ENCODE measurements around the gene RUNX1. TPM values are rescaled to one million over a fixed set of nuclear protein-coding genes. Genes with fewer than 3 reads are reported as not detected.
A peak's percentile ranks its signal among the peaks of the same experiment; 100 is the strongest.

RUNX1 gene
- total and polyA plus RNA-seq, 10 of the 15 experiments (the other 5 are each of a cell fraction or from before 2014, with no cell fraction given) = 0.90 to 15.2 (median 4.1) TPM

DNA sequence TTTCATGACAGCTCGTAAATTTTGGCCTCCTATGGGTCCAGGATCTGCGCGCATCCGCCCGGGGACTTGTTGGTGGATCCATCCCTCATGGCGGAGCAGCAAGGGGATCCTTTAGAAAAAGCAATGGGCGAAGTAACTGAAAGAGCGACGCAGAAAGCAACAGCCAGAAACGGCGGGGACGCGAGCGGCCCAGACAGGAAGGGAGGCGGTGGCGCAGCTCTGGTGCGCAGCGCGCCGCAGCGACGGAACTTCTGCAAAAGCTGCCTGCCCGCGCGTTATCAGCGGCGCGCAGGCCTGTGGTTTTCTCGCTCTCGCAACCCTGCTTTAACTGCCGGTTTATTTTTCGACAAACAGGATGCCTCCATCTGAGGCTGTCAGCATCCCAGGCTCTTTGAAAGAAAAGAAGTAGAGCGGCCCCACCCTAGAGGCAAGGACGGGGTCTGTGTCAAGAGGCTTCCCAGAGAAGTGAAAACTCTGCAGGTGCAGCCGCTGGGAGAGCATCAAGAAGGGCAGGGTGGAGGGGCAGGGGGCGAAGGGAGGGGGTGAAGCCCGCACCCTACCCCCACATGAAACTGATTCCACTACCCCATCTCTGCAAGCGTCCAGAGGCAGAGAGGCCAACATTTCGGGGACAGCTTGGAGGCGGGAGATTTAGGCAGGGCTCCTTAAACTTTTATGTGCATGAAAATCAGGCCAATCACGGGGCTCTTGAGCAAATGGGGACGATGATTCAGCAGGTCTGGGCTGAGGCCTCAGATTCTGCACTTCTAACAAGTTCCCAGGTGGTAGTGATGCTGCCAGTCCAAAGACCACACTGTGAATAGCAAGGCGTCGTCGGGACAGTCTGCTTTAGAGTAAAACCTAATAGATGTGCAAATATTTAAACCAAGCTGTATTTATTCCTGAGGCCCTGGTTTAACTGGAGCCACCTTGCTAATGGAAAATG is 22.2 kb downstream of the RUNX1 start (continued):
- TF ChIP-seq CBX3 (IDR thresholded peaks at IDR 0.05; ENCODE audit: borderline replicate concordance, low read depth) = no peak
- TF ChIP-seq ETV6 (conservative IDR thresholded peaks at IDR 0.05 in 1 of 2, IDR thresholded peaks at IDR 0.05 in 1 of 2; ENCODE audit: borderline replicate concordance in 1 of 2, low read depth in 1 of 2) = 0 out of 4 replicates have a peak, but pooled peaks of 1 of the 2 experiments have one; percentile 35
- TF ChIP-seq, protein P1, sequence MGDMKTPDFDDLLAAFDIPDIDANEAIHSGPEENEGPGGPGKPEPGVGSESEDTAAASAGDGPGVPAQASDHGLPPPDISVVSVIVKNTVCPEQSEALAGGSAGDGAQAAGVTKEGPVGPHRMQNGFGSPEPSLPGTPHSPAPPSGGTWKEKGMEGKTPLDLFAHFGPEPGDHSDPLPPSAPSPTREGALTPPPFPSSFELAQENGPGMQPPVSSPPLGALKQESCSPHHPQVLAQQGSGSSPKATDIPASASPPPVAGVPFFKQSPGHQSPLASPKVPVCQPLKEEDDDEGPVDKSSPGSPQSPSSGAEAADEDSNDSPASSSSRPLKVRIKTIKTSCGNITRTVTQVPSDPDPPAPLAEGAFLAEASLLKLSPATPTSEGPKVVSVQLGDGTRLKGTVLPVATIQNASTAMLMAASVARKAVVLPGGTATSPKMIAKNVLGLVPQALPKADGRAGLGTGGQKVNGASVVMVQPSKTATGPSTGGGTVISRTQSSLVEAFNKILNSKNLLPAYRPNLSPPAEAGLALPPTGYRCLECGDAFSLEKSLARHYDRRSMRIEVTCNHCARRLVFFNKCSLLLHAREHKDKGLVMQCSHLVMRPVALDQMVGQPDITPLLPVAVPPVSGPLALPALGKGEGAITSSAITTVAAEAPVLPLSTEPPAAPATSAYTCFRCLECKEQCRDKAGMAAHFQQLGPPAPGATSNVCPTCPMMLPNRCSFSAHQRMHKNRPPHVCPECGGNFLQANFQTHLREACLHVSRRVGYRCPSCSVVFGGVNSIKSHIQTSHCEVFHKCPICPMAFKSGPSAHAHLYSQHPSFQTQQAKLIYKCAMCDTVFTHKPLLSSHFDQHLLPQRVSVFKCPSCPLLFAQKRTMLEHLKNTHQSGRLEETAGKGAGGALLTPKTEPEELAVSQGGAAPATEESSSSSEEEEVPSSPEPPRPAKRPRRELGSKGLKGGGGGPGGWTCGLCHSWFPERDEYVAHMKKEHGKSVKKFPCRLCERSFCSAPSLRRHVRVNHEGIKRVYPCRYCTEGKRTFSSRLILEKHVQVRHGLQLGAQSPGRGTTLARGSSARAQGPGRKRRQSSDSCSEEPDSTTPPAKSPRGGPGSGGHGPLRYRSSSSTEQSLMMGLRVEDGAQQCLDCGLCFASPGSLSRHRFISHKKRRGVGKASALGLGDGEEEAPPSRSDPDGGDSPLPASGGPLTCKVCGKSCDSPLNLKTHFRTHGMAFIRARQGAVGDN (IDR thresholded peaks at IDR 0.05) = no peak
- TF ChIP-seq RB1 (IDR thresholded peaks at IDR 0.05; ENCODE audit: borderline replicate concordance) = no peak
- TF ChIP-seq, protein P2, sequence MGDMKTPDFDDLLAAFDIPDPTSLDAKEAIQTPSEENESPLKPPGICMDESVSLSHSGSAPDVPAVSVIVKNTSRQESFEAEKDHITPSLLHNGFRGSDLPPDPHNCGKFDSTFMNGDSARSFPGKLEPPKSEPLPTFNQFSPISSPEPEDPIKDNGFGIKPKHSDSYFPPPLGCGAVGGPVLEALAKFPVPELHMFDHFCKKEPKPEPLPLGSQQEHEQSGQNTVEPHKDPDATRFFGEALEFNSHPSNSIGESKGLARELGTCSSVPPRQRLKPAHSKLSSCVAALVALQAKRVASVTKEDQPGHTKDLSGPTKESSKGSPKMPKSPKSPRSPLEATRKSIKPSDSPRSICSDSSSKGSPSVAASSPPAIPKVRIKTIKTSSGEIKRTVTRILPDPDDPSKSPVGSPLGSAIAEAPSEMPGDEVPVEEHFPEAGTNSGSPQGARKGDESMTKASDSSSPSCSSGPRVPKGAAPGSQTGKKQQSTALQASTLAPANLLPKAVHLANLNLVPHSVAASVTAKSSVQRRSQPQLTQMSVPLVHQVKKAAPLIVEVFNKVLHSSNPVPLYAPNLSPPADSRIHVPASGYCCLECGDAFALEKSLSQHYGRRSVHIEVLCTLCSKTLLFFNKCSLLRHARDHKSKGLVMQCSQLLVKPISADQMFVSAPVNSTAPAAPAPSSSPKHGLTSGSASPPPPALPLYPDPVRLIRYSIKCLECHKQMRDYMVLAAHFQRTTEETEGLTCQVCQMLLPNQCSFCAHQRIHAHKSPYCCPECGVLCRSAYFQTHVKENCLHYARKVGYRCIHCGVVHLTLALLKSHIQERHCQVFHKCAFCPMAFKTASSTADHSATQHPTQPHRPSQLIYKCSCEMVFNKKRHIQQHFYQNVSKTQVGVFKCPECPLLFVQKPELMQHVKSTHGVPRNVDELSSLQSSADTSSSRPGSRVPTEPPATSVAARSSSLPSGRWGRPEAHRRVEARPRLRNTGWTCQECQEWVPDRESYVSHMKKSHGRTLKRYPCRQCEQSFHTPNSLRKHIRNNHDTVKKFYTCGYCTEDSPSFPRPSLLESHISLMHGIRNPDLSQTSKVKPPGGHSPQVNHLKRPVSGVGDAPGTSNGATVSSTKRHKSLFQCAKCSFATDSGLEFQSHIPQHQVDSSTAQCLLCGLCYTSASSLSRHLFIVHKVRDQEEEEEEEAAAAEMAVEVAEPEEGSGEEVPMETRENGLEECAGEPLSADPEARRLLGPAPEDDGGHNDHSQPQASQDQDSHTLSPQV (IDR thresholded peaks at IDR 0.05) = no peak
- TF ChIP-seq, protein P3, sequence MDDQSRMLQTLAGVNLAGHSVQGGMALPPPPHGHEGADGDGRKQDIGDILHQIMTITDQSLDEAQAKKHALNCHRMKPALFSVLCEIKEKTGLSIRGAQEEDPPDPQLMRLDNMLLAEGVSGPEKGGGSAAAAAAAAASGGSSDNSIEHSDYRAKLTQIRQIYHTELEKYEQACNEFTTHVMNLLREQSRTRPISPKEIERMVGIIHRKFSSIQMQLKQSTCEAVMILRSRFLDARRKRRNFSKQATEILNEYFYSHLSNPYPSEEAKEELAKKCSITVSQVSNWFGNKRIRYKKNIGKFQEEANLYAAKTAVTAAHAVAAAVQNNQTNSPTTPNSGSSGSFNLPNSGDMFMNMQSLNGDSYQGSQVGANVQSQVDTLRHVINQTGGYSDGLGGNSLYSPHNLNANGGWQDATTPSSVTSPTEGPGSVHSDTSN (IDR thresholded peaks at IDR 0.05; ENCODE audit: insufficient replicate concordance, low read depth, low read length) = no peak
- TF ChIP-seq MEF2A (IDR thresholded peaks at IDR 0.05; ENCODE audit: insufficient read depth, low read depth, low read length) = 0 out of 2 replicates have a peak, but pooled peaks have one; percentile 4
- TF ChIP-seq POLR2A (IDR thresholded peaks at IDR 0.05; ENCODE audit: low read depth, low read length) = peak; percentile 77
- TF ChIP-seq NR2C2 (IDR thresholded peaks at IDR 0.05; ENCODE audit: borderline replicate concordance, control insufficient read depth, insufficient read length, low read depth) = no peak
- no peak for TF ChIP-seq BHLHE40 (IDR thresholded peaks at IDR 0.05; ENCODE audit: borderline replicate concordance in 1 of 2, low read depth in 2 of 2, low read length in 1 of 2)
- TF ChIP-seq BRCA1 (IDR thresholded peaks at IDR 0.05; ENCODE audit: low read depth, low read length) = no peak
- TF ChIP-seq SMAD1 (IDR thresholded peaks at IDR 0.05; ENCODE audit: low read depth, partially characterized antibody) = no peak
- TF ChIP-seq IKZF2 (IDR thresholded peaks at IDR 0.05) = no peak
- TF ChIP-seq, protein P4, sequence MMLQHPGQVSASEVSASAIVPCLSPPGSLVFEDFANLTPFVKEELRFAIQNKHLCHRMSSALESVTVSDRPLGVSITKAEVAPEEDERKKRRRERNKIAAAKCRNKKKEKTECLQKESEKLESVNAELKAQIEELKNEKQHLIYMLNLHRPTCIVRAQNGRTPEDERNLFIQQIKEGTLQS (IDR thresholded peaks at IDR 0.05; ENCODE audit: borderline replicate concordance, extremely low read depth, low read depth, low read length) = no peak
- peak; percentile 89 for TF ChIP-seq CBFB (IDR thresholded peaks at IDR 0.05; ENCODE audit: low read depth)
- 0 out of 2 replicates have a peak, but pooled peaks have one; percentile 30 for TF ChIP-seq YY1 (IDR thresholded peaks at IDR 0.05; ENCODE audit: low read depth, low read length)

Measured in GM12878 (cell line).